ENCODE results near the gene DOLPP1.

DNA sequence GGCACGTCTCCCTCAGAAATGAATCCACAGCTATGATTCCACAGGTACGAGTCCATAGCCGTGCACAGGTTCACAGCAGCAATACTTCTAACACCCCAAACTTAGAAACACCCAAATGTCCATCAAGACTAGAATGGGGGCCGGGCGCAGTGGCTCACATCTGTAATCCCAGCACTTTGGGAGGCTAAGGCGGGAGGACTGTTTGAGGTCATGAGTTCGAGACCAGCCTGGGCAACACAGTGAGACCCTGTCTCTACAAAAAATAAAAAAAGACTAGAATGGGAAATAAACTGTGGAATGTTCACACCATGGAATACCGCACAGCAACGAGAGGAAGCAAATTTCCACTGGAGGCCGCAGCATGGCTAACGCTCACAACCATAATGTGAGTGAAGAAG, 4.3 kb upstream of the DOLPP1 start:
- TF ChIP-seq, protein P1, sequence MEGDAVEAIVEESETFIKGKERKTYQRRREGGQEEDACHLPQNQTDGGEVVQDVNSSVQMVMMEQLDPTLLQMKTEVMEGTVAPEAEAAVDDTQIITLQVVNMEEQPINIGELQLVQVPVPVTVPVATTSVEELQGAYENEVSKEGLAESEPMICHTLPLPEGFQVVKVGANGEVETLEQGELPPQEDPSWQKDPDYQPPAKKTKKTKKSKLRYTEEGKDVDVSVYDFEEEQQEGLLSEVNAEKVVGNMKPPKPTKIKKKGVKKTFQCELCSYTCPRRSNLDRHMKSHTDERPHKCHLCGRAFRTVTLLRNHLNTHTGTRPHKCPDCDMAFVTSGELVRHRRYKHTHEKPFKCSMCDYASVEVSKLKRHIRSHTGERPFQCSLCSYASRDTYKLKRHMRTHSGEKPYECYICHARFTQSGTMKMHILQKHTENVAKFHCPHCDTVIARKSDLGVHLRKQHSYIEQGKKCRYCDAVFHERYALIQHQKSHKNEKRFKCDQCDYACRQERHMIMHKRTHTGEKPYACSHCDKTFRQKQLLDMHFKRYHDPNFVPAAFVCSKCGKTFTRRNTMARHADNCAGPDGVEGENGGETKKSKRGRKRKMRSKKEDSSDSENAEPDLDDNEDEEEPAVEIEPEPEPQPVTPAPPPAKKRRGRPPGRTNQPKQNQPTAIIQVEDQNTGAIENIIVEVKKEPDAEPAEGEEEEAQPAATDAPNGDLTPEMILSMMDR (IDR thresholded peaks at IDR 0.05; ENCODE audit: low read depth, low read length), result no peak
- TF ChIP-seq EZH2phosphoT487 (IDR thresholded peaks at IDR 0.05; ENCODE audit: low read depth), result no peak

All from OCI-LY3 (cell line).